DMS 273 (cell line): ENCODE data around the gene IL17B.
A peak's percentile ranks its signal among the peaks of the same experiment; 100 is the strongest.

Experiments
- DNase-seq: peaks from one replicate; lab custom pipeline; 2025; ENCODE audit not compliant: unreplicated experiment; lab: John Stamatoyannopoulos, UW

IL17B gene, protein sequence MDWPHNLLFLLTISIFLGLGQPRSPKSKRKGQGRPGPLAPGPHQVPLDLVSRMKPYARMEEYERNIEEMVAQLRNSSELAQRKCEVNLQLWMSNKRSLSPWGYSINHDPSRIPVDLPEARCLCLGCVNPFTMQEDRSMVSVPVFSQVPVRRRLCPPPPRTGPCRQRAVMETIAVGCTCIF

GRCh38 chr5:149379177-149379761, at the start of gene IL17B:
TSS of gene IL17B (minus strand) at chr5:149379292. CDS start at chr5:149379225, 67 bp downstream.
- DNase-seq = no peak

GRCh38 chr5:149428032-149428431, 48.9 kb upstream of the IL17B start:
- no peak for DNase-seq

DNA sequence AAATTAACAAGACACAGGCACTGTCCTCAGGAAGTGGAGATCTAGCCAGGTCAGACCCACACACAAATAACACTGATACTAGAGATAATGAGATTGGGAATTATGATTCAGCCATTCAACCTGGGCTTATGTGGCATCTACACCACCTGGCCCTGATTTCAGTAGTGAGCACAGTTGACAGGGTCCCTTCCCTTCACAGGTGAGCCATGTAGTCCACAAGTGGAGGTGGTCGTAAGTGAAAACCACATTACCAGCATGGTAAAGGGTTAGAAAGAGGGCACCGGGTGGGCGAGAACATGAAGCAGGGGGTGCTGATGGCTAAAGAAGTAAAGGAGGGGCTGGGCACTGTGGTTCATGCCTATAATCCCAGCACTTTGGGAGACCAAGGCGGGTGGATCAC, 48.3 kb upstream of the IL17B start:
- DNase-seq = no peak

GRCh38 chr5:149426931-149427330, 47.8 kb upstream of the IL17B start:
- no peak for DNase-seq

- no peak for DNase-seq
Observed at GRCh38 chr5:149425729-149426128, 46.6 kb upstream of the IL17B start.

DNA sequence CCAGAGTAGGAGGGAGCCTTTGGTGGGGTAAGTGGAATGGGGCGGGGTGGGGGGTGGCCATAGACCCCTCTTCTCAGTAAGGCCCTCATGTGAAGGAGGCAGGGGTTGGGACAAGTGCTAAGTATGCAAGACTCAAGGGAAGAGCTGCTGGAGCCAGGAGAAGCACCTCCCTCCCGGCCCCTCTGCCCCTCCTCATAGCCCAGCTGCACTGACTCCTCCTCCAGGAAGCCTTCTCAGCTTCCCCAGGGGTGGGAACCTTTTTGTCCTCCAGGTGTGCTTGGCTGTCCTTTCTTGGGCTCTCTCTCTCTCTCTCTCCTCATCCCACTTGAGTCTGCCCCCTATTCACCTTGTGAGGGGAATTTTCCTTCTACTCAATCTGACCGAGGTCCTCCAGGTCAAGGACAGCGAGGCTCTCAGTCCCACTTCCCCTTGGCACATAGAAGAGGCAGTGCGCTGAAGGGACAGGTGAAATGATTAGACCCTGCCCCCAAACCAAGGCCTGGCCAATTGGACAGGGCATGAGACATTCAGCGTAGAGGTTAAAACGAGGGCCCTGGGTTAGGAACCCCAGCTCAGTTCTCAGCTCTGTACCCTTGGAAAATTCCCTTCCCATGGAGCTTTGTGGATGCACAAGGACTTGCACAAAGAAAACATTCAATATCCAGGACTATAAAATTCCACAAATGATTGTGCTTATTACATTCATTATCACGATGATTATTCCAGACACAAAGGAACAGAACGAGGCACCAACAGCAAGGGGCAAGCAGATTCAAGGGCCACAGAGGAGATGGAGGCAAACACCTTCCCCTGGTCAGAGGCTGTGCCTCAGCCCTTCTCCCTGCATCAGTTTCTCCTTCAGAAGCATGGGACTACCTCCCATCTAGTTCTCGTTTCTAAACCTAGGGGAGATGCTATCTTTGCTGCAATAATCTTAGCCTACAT, 45.6 kb upstream of the IL17B start:
- no peak for DNase-seq

DNA sequence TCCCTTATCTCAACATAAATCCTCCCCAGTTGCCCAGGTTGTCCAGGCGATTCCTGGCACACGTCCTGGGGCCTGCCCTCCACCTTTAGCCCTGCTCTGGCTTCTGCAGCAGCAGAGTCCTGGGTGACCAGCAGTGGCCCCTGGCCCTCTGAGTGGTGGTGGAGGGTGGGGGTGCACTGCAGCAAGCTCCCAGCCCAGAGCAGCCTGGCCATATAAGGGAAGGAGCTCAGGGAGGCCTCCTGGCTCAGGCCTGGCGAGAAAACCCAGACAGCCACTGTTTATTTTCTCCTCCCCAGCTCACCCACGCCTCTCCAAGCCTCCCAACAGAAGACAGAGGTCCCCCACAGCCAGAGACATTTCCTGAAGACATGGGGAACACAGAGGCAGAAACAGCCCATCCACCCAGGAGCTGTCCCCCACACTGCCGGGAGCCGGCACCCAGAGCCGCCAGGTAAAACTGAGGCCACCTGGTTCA, 44.7 kb upstream of the IL17B start:
- no peak for DNase-seq

DNA sequence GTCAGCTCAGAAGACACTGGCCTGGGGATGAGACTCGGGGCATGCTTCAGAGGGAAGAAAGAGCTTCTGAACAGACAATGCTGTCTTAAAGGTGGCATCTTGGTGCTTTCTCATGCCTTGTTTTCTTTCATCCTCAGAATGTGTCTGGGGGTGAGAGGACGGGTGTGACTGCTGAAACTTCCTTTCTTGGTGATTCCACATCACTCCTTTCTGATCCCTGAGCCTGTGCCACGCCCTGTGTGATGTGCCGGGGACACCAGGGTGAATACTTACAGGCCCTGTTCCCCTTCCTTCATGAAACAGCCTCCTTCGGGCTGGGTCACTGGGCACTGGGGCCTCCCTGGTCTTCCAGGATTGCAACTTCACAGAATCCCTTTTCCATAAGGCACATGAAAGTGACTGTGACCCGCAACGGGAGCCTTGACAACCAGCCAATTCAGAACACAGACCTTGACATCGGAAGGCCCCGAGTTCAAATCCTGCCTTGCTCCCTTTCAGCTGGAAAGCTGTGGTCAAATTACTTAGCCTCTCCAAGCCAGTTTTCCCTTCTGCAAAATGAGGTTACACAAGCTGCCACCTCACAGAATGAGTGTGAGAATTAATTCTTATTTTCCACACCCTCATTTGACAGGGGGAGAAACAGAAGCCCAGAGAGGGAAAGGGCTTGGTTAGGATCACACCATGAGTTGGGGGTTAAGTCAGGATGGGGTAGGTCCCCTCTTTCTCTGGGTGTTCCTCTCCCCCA, 44.1 kb upstream of the IL17B start:
- DNase-seq = no peak

- peak; percentile 54 for DNase-seq
Observed at GRCh38 chr5:149422366-149423048, 43.4 kb upstream of the IL17B start.

- DNase-seq = no peak
Observed at GRCh38 chr5:149421834-149422233, 42.7 kb upstream of the IL17B start.

GRCh38 chr5:149421372-149421685, 42.2 kb upstream of the IL17B start:
- no peak for DNase-seq

GRCh38 chr5:149420545-149421371, 41.7 kb upstream of the IL17B start:
- DNase-seq = peak; percentile 48

DNA sequence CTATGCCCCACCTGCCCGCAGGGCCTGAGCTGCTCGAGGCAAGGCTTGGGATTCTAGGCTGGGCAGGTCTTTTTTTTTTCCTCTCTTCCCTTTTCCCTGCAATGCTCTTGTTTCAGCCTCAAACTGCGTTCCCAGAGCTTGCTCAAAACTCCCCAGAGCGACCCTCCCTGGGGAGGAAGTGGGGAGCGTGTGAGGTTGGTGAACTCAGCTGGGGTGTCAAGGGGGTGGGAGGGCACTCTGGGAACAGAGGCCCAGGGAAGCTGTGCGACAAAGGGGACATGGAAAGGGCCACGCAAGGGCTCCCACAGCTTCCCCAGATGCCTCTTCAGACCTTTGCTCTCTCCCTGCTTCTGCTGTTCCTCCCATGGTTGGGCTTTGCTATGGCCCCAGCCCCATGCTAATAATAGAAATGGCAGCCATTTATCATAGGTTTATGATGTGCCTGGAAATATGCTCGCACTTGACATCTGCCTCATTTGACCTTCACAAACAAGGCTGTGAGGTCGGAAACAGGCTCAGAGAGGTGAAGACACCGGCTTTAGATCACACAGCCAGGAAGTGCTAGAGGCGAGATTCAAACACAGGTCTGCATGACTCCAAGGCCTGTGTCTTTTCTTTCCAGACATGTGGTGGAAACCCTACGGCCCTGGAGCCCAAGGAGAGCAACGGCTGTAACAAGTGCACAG, 40.9 kb upstream of the IL17B start:
- no peak for DNase-seq

- DNase-seq = no peak
Observed at GRCh38 chr5:149419532-149419858, 40.4 kb upstream of the IL17B start.

- DNase-seq = peak; percentile 27
Observed at GRCh38 chr5:149418910-149419531, 39.9 kb upstream of the IL17B start.

DNA sequence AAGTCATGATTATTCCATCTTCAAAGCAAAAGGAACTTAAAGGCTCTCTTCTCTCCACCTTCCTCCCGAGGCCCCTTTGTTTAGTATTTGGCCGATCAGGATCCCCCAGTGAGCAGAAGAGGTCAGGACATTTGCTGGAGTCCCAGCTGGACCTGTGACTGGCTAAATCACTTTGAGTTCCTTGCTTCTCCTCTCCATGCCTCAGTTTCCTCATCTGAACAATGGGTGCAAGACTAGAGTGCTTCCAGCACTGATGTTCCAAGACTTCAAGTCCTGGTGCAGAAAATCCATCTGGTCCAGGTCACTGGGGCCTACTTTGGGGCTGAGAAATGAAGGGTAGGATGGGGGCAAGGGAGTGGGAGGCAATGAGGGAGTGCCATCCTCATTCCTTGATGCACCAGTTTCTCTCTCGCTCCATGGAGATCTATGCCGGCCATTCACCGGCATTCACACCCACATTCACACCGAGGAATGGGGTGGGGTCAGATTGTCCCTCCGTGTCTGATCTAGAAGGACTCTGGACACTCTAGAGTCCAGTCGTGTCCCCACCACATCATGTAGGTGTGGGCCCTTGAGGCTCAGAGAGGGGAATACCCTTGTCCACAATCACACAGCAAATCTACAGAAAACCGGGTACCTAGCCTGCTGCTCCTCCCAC, 38.7 kb upstream of the IL17B start:
- no peak for DNase-seq

DNA sequence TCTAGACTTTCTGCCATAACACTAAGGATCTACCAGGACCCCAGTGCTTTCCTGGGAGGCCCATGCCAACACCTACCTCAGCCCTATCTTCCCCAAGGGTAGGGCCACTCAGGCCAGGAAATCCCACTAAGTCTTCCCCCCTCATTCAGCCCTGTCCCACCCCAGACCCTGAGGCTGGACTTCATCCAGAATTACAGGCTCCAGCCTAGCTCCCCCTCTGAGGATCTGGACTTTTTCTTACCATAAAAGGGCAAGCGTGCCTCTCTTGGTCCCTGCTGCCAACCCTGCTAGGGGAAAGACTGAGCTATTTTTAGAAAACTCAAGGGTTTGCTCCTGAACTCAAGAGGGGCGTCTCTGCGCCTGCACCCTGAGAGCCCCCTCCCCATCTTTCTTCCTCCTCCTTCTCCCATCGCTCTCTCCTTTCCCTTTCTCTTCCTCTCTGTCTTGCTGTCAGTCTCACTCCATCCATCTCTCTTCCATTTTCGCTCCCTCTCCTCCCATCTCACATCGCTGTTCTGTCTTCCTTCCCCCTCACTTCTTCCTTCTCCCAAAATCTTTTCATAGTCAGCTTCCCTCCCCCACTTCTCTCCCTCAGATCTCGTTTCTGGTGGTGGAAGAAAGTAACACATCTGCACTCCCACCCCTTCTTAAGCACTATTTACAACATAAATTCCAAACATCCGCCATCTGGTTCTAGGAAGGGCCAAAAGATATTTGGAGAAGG, 38.1 kb upstream of the IL17B start:
- DNase-seq = peak; percentile 66
